ENCODE measurements around the gene EXOG.

GRCh38 chr3:38469852-38470251, 26.3 kb upstream of the EXOG start:
- TF ChIP-seq SUZ12 (IDR thresholded peaks at IDR 0.05) (no peak), ARNT (IDR thresholded peaks at IDR 0.05) (no peak)
